ENCODE measurements around the gene OOSP3.

DNA sequence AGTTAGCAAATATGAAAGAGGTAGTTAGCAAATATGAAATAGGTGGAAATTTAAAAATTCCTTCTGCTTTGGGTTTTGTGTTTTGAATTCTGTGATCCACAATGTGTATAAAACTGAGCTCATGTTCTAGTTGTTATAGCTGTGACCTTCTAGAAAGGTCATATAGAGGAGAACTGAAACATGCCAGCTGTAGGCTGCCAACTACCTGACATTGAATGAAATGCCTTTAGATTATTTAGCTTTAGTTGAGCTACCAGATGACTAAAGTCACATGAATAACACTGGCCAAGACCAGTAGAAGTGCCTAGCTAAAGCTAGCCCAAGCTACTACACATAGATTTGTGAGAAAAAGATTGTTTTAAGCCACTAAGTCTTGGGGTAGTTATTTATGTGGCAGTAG is 6.5 kb upstream of the OOSP3 start:
- TF ChIP-seq, protein P1, sequence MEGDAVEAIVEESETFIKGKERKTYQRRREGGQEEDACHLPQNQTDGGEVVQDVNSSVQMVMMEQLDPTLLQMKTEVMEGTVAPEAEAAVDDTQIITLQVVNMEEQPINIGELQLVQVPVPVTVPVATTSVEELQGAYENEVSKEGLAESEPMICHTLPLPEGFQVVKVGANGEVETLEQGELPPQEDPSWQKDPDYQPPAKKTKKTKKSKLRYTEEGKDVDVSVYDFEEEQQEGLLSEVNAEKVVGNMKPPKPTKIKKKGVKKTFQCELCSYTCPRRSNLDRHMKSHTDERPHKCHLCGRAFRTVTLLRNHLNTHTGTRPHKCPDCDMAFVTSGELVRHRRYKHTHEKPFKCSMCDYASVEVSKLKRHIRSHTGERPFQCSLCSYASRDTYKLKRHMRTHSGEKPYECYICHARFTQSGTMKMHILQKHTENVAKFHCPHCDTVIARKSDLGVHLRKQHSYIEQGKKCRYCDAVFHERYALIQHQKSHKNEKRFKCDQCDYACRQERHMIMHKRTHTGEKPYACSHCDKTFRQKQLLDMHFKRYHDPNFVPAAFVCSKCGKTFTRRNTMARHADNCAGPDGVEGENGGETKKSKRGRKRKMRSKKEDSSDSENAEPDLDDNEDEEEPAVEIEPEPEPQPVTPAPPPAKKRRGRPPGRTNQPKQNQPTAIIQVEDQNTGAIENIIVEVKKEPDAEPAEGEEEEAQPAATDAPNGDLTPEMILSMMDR (optimal IDR thresholded peaks at IDR 0.05 in 1 of 3, IDR thresholded peaks at IDR 0.05 in 1 of 3, conservative IDR thresholded peaks at IDR 0.05 in 1 of 3; ENCODE audit: extremely low read depth in 1 of 3, insufficient read depth in 2 of 3, low read length in 3 of 3): no peak
- TF ChIP-seq EZH2 (IDR thresholded peaks at IDR 0.05; ENCODE audit: low read length): no peak
